ENCODE measurements around the gene DYNLT1. TPM values are rescaled to one million over a fixed set of nuclear protein-coding genes. Genes with fewer than 3 reads are reported as not detected.
"Not testable (repeated sequence)": the region's sequence is repeated elsewhere in the genome, so short reads cannot be mapped to it uniquely, and the experiment has no call there.

Gene DYNLT1
- total and polyA plus RNA-seq, 2 experiments from 2014 or later, result 60.9 to 241 TPM

GRCh38 chr6:158614606-158615005 lies 29.9 kb downstream of the DYNLT1 start:
- H3K79me2 ChIP-seq (replicated peaks; ENCODE audit: insufficient read depth), result peaks cover 17% of the 10 kb centered on the region
- Mint-ChIP-seq H3K36me3 (ENCODE audit: low read depth) (peaks cover 84% of the 10 kb centered on the region), H3K4me1 (peaks cover 22% of the 10 kb centered on the region)
- H2AFZ ChIP-seq; H3K36me3 ChIP-seq (ENCODE audit: insufficient read depth); H4K20me1 ChIP-seq (replicated peaks; ENCODE audit: insufficient read depth); ATAC-seq; H3K4me3 ChIP-seq; H3F3A ChIP-seq (replicated peaks; ENCODE audit: low read depth); H3K4me3 Mint-ChIP-seq; H3K27me3 Mint-ChIP-seq (ENCODE audit: insufficient read depth, low read depth, poor library complexity); H3K27ac ChIP-seq (ENCODE audit: low read depth); H3K9me2 ChIP-seq (ENCODE audit: insufficient read depth); H3K27ac Mint-ChIP-seq; H3K9me3 Mint-ChIP-seq; DNase-seq (ENCODE audit: low spot score); H3K4me2 ChIP-seq; H3K27me3 ChIP-seq (ENCODE audit: insufficient read depth); H3K4me1 ChIP-seq (ENCODE audit: insufficient read depth): not testable (repeated sequence)

GRCh38 chr6:158611541-158612370 lies 32.8 kb downstream of the DYNLT1 start:
- peaks cover 5% of the 10 kb centered on the region for H3K27me3 Mint-ChIP-seq (ENCODE audit: insufficient read depth, low read depth, poor library complexity)
- H3K27me3 ChIP-seq (ENCODE audit: insufficient read depth), result no peaks in the 10 kb centered on the region
- H3K36me3 Mint-ChIP-seq (ENCODE audit: low read depth), result peaks cover 82% of the 10 kb centered on the region
- ATAC-seq, result peak; percentile 98
- peaks cover 9% of the 10 kb centered on the region; the same call in 1 of the 2 replicates for H3K79me2 ChIP-seq (replicated peaks; ENCODE audit: insufficient read depth)
- H3K36me3 ChIP-seq (ENCODE audit: insufficient read depth), result 0 out of 2 replicates have a peak, but pooled peaks cover 3% of the 10 kb centered on the region
- peak overlapping the region; percentile 12; the same call in 1 of the 2 replicates for H3K4me3 ChIP-seq
- H3K27ac Mint-ChIP-seq, result peak overlapping the region; percentile 95
- H3K27ac ChIP-seq (ENCODE audit: low read depth), result peak overlapping the region; percentile 95
- peaks cover 9% of the 10 kb centered on the region for H3K4me1 ChIP-seq (ENCODE audit: insufficient read depth)
- peak; percentile 98 for DNase-seq (ENCODE audit: low spot score)
- H3K4me2 ChIP-seq, result peak overlapping the region; percentile 23
- peaks cover 4% of the 10 kb centered on the region; the same call in 1 of the 2 replicates for H3F3A ChIP-seq (replicated peaks; ENCODE audit: low read depth)
- peaks cover 2% of the 10 kb centered on the region; the same call in 1 of the 3 replicates for H3K9me3 Mint-ChIP-seq
- H3K4me3 Mint-ChIP-seq, result peak overlapping the region; percentile 45
- H4K20me1 ChIP-seq (replicated peaks; ENCODE audit: insufficient read depth), result peaks cover 5% of the 10 kb centered on the region; the same call in 1 of the 2 replicates
- no peaks in the 10 kb centered on the region for H3K9me2 ChIP-seq (ENCODE audit: insufficient read depth)
- H3K4me1 Mint-ChIP-seq, result peaks cover 22% of the 10 kb centered on the region
- no peak for TF ChIP-seq REST (IDR thresholded peaks at IDR 0.05; ENCODE audit: unreplicated experiment)
- peak; percentile 24; the same call in 1 of the 2 replicates for TF ChIP-seq CREB1 (CRISPR knock-in tag; IDR thresholded peaks at IDR 0.05; ENCODE audit: low read depth)
- H2AFZ ChIP-seq, result no peak overlapping the region

- Mint-ChIP-seq H3K36me3 (ENCODE audit: low read depth) (peaks cover 81% of the 10 kb centered on the region), H3K4me3 (peak overlapping the region; percentile 45; the same call in 1 of the 3 replicates), H3K4me1 (peaks cover 22% of the 10 kb centered on the region), H3K27me3 (ENCODE audit: insufficient read depth, low read depth, poor library complexity) (peaks cover 5% of the 10 kb centered on the region), H3K9me3 (peaks cover 2% of the 10 kb centered on the region; the same call in 1 of the 3 replicates), H3K27ac (peak overlapping the region; percentile 95)
- H3K4me1 ChIP-seq (ENCODE audit: insufficient read depth), result peaks cover 9% of the 10 kb centered on the region
- no peak overlapping the region for H2AFZ ChIP-seq
- H3K36me3 ChIP-seq (ENCODE audit: insufficient read depth), result no peaks in the 10 kb centered on the region; the same call in 1 of the 2 replicates
- DNase-seq (ENCODE audit: low spot score) (no peak), ATAC-seq (peak; percentile 15; the same call in 2 of the 3 replicates)
- H3K9me2 ChIP-seq (ENCODE audit: insufficient read depth), result no peaks in the 10 kb centered on the region
- TF ChIP-seq POLR2AphosphoS5 (IDR thresholded peaks at IDR 0.05; ENCODE audit: low read depth), result no peak
- no peak for TF ChIP-seq ZNF331 (CRISPR knock-in tag; IDR thresholded peaks at IDR 0.05; ENCODE audit: low read depth)
- peaks cover 9% of the 10 kb centered on the region; the same call in 1 of the 2 replicates for H3K79me2 ChIP-seq (replicated peaks; ENCODE audit: insufficient read depth)
- no peaks in the 10 kb centered on the region for H3K27me3 ChIP-seq (ENCODE audit: insufficient read depth)
- H3K27ac ChIP-seq (ENCODE audit: low read depth), result peak overlapping the region; percentile 92
- no peak overlapping the region for H3K4me2 ChIP-seq
- no peak overlapping the region for H3K4me3 ChIP-seq
- peaks cover 4% of the 10 kb centered on the region; the same call in 1 of the 2 replicates for H3F3A ChIP-seq (replicated peaks; ENCODE audit: low read depth)
- peaks cover 5% of the 10 kb centered on the region; the same call in 1 of the 2 replicates for H4K20me1 ChIP-seq (replicated peaks; ENCODE audit: insufficient read depth)
Observed at GRCh38 chr6:158611039-158611438, 33.5 kb downstream of the DYNLT1 start.

Data from GM23338 (cell line).